Epithelial cell of esophagus (primary cell): Measurements from ENCODE around the gene CLEC18A.
"Not testable (repeated sequence)": the region's sequence is repeated elsewhere in the genome, so short reads cannot be mapped to it uniquely, and the experiment has no call there.

Experiments used
- DNase-seq: peaks from one replicate; pipeline ENCODE4 v3.0.0; 2010; ENCODE audit warnings: low read depth
- H3K4me3 ChIP-seq: 2 replicates; pipeline ENCODE4 v1.5.1; 2011; ENCODE audit warnings: mild to moderate bottlenecking, low read length, control low read depth
- TF ChIP-seq, protein P1 (sequence below): IDR thresholded peaks from 2 replicates; pipeline ENCODE4 v1.5.1; 2011; ENCODE audit warnings: low read depth, mild to moderate bottlenecking, low read length, control low read depth, inconsistent platforms; ENCODE audit not compliant: insufficient read depth; ENCODE audit errors: missing control alignments

Gene CLEC18A

DNA sequence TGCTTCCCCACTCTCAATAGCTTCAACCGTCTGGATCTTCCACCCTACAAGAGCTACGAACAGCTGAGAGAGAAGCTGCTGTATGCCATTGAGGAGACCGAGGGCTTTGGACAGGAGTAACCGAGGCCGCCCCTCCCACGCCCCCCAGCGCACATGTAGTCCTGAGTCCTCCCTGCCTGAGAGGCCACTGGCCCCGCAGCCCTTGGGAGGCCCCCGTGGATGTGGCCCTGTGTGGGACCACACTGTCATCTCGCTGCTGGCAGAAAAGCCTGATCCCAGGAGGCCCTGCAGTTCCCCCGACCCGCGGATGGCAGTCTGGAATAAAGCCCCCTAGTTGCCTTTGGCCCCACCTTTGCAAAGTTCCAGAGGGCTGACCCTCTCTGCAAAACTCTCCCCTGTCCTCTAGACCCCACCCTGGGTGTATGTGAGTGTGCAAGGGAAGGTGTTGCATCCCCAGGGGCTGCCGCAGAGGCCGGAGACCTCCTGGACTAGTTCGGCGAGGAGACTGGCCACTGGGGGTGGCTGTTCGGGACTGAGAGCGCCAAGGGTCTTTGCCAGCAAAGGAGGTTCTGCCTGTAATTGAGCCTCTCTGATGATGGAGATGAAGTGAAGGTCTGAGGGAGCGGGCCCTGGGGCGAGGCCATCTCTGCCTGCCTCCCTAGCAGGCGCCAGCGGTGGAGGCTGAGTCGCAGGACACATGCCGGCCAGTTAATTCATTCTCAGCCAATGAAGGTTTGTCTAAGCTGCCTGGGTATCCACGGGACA lies 11.1 kb upstream of the CLEC18A start:
- no peak overlapping the region for H3K4me3 ChIP-seq
- TF ChIP-seq, protein P1, sequence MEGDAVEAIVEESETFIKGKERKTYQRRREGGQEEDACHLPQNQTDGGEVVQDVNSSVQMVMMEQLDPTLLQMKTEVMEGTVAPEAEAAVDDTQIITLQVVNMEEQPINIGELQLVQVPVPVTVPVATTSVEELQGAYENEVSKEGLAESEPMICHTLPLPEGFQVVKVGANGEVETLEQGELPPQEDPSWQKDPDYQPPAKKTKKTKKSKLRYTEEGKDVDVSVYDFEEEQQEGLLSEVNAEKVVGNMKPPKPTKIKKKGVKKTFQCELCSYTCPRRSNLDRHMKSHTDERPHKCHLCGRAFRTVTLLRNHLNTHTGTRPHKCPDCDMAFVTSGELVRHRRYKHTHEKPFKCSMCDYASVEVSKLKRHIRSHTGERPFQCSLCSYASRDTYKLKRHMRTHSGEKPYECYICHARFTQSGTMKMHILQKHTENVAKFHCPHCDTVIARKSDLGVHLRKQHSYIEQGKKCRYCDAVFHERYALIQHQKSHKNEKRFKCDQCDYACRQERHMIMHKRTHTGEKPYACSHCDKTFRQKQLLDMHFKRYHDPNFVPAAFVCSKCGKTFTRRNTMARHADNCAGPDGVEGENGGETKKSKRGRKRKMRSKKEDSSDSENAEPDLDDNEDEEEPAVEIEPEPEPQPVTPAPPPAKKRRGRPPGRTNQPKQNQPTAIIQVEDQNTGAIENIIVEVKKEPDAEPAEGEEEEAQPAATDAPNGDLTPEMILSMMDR, result no peak
- DNase-seq, result no peak

DNA sequence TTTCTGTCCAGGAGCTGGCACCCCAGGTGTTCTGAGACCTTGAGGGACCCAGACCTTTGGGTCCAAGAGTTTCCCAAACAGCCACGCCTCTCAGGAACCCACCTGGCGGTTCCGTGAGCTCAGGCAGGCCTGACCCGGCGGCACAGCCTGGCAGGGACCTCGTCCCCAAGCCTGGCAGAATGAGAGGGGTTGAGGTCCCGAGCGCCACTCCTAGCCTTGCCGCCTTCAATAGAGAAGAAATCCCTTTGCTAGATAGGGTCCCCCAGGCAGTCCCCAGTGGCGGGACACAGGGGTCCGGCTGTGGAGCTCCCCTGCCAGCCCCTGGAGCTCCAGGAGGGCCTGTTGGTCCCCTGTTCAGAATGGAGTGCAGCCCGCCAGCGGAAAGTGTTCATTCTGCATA lies 10.5 kb upstream of the CLEC18A start:
- TF ChIP-seq, protein P1, result no peak
- H3K4me3 ChIP-seq, result no peak overlapping the region

DNA sequence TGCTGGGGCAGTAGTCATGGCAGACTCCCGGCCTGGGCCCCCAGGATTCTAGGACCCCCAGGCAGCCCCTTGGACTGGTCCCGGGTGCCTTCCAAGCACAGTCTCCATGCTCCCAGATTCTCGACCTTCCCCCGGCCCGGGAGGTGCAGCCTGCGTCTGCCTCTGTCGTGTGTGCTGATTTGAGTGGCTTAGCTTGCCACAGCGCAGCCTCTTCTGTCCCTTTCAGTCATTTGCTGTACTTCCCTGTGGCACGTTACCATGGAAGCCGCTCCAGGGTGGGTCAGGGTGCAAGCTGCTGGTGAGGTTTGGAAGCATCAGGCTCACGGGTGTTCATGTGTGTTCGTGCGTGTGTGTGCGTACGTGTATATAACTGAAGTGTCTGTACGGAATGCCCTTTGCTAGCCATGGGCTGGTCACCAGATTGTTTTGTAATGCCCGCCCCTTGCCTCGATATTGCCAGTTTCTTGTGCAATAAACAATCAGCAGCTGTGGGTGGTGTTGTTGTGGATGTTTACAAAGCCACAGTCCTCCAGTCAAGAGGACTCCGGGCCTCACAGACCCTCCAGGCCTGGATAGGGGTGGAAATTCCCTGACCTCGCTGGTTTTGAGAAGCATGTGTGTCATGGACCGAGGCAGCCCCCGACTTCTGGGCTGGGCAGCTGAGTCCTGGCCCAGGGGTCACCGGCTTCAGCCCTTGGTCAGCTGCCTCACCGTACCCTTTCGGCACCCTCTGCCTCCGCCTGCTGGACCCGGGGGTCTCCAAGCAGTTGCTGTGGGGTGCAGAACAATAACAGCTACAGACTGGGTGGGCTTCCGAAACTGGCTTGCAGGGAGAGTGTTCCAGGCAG lies 9.7 kb upstream of the CLEC18A start:
- no peak overlapping the region for H3K4me3 ChIP-seq
- TF ChIP-seq, protein P1, result no peak
- DNase-seq, result no peak

More for the DNA sequence above, 10.5 kb upstream of the CLEC18A start:
- DNase-seq, result no peak

DNA sequence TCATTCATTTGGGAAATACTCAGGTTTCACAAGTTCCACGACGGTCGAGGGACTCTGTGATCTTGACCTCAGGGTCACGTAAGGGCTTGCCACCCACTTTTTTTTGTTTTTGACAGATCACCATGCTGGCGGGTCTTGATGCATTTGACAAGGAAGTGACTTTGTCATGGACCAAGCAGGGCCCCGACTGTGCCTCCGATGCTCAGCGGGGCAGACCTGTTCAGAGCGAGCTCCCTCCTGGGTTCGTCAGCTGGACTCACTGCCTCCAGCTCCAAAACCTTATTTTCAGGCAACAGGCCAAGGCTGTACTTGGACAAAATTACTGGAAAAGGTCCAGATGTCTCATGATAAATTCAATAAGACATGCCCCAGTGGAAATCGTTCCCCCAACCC lies 9.0 kb upstream of the CLEC18A start:
- H3K4me3 ChIP-seq, result no peak overlapping the region
- no peak for DNase-seq
- TF ChIP-seq, protein P1, result no peak

DNA sequence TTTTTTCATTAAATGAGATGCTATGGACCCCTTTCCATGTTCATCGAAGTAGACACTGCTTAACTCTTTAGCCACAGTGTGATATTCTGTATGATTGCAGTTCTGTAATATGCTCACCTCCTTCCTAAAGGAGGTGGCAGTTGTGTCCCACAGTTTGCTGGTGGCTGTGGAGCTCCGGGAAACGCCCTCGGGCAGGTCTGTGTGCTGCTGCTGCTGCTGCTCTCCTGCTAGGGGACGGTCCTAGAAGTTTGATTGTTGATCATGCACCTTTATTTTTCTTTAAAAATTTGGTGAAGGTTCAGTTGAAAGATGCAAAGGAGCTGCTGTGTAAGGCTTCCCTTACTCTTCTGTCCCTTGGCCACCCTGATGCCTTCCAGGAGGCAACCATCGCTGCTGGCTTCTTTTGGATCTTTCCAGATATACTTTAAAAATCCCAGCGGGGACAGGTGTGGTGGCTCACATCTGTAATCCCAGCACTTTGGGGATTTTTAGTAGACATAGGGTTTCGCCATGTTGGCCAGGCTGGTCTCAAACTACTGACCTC lies 8.4 kb upstream of the CLEC18A start:
- no peak overlapping the region for H3K4me3 ChIP-seq
- no peak for DNase-seq
- TF ChIP-seq, protein P1, result no peak

GRCh38 chr16:69943241-69944036 lies 7.7 kb upstream of the CLEC18A start:
- not testable (repeated sequence) for H3K4me3 ChIP-seq, DNase-seq

GRCh38 chr16:69950411-69950810 lies 723 bp upstream of the CLEC18A start:
- DNase-seq, H3K4me3 ChIP-seq: not testable (repeated sequence)

DNA sequence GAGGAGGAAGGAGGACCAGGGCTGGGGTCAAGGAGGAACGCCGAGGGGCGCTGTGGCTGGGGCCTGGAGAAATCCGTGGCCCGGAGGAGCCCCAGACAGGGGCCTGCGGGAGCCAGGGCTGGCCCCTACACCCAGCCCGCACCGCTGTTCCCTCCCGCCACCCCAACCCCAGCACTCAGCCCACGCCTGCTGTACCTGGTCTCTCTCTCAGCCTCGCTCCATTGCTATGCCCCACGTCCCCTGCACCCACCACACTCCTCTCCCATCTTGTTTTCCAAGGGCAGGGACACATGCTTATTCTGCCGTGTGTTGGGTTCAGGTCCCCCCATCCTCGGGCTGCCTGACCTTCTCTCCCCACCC lies 518 bp downstream of the CLEC18A start:
- DNase-seq, H3K4me3 ChIP-seq: not testable (repeated sequence)

GRCh38 chr16:69952116-69952515 lies 982 bp downstream of the CLEC18A start:
- not testable (repeated sequence) for H3K4me3 ChIP-seq, DNase-seq

DNA sequence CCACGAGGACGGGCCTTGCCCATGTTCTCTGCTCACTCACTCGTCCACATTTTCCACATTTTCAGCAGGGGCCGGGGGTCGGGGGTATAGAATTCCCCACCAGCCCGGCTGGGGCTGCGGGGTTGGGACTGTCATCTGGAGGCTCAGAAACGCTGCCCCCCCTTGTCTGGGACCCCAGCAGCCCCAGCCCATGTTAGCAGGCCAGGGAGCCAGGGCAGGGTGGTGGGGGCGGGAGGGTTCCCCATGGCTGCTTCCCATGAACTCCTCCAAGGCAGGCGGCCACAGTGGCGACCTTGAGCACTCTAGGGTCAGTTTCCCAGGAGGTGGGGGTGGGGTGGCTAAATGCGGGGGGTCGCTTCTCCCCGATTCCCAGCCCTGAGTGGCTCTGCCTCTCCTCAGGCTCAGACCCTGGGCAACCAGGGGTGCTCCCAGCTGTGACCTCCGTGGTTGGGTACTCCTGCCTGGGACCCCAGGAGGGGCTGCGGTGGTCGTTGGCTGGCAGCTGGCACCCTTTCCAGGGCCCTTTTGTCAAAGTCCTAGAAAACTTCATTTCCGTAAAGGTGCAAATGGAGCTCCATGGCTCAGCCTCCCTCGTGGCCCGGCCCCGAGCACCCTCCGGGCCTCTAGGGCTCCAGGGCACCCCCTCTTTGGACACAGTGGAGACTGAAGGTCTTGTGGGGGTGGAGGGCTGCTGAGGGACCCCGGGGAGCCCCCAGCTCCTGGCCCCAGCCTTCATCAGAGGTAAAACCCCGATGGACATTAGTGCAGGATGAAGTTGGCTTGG lies 1.6 kb downstream of the CLEC18A start:
- DNase-seq, H3K4me3 ChIP-seq: not testable (repeated sequence)

DNA sequence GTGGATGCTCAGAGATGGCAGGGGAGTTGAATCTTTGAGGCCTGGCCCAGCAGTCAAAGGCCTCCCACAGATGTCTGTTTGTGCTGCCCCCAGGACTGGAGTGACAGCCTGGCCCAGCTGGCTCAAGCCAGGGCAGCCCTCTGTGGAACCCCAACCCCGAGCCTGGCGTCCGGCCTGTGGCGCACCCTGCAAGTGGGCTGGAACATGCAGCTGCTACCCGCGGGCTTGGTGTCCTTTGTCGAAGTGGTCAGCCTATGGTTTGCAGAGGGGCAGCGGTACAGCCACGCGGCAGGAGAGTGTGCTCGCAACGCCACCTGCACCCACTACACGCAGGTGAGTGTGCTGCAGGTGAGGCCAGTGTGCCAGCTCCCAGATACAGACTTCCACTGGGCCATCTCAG lies 3.1 kb downstream of the CLEC18A start:
- not testable (repeated sequence) for DNase-seq, H3K4me3 ChIP-seq
